ENCODE data around the gene OR6N1. TPM values are rescaled to one million over a fixed set of nuclear protein-coding genes. Genes with fewer than 3 reads are reported as not detected.

OR6N1 gene
- polyA plus RNA-seq, 1 donor (not counting 4 experiments of a cell fraction or from before 2014, with no cell fraction given) = not detected

DNA sequence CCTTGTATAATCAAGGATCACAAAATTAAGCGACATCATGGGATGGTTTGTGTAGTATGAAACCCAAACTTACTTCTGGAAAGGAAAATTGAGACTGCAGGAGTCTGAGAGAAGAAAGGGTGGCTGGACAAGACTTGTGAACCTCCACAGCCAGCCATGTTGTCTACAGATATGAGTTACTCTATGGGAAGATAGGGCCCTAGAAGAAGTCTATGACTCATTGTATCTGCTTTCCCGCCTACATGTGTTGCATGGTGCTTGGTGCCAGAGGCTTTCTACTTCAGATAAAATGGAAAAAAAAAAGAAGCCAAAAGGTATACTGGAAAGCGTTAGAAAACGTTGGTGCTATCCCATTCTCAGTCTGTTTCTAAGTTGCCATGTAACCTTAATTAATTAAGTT is 27.7 kb upstream of the OR6N1 start:
- no peaks in the 10 kb centered on the region for H4K20me1 ChIP-seq (ENCODE audit: control insufficient read depth, extremely low read depth, insufficient read depth, low read length)
- no peaks in the 10 kb centered on the region for H3K79me2 ChIP-seq (ENCODE audit: control insufficient read depth, insufficient read depth, low read length)
- no peak overlapping the region for H2AFZ ChIP-seq (ENCODE audit: control insufficient read depth, low read length)
- TF ChIP-seq EZH2 (IDR thresholded peaks at IDR 0.05; ENCODE audit: low read length) (no peak), CTCF (optimal IDR thresholded peaks at IDR 0.05 in 1 of 3, IDR thresholded peaks at IDR 0.05 in 1 of 3, conservative IDR thresholded peaks at IDR 0.05 in 1 of 3; ENCODE audit: extremely low read depth in 1 of 3, insufficient read depth in 2 of 3, low read length in 3 of 3) (no peak)
- no peaks in the 10 kb centered on the region for H3K36me3 ChIP-seq (ENCODE audit: control insufficient read depth in 2 of 2, extremely low read depth in 1 of 2, insufficient read depth in 2 of 2, low read length in 2 of 2)
- dilution Hi-C loops (cut with MboI; ENCODE audit: extremely low pct_ligation_motif_present, low sequenced_read_pairs) = no loop called here
- no peak overlapping the region for H3K4me2 ChIP-seq (ENCODE audit: control insufficient read depth, extremely low read depth, insufficient read depth, low read depth, low read length)
- DNase-seq (ENCODE audit: low read depth, low spot score) (no peak), FAIRE-seq (no peak)
- H3K27me3 ChIP-seq (ENCODE audit: control insufficient read depth, extremely low read depth, insufficient read depth, low read length) = no peaks in the 10 kb centered on the region
- H3K9me3 ChIP-seq (ENCODE audit: control insufficient read depth, low read depth, low read length) = no peaks in the 10 kb centered on the region
- no peak overlapping the region for H3K9ac ChIP-seq (ENCODE audit: control insufficient read depth, extremely low read depth, insufficient read depth, low read length)
- H3K4me1 ChIP-seq (ENCODE audit: control insufficient read depth, extremely low read depth, insufficient read depth, low read length) = no peaks in the 10 kb centered on the region
- no peak overlapping the region for H3K4me3 ChIP-seq (ENCODE audit: control insufficient read depth in 2 of 3, extremely low read depth in 1 of 3, insufficient read depth in 2 of 3, low read depth in 1 of 3, low read length in 3 of 3)
- no peak overlapping the region for H3K27ac ChIP-seq (ENCODE audit: control insufficient read depth, insufficient read depth, low read length)
- H3K9me1 ChIP-seq (ENCODE audit: control insufficient read depth, extremely low read depth, insufficient read depth, low read length) = no peaks in the 10 kb centered on the region

DNA sequence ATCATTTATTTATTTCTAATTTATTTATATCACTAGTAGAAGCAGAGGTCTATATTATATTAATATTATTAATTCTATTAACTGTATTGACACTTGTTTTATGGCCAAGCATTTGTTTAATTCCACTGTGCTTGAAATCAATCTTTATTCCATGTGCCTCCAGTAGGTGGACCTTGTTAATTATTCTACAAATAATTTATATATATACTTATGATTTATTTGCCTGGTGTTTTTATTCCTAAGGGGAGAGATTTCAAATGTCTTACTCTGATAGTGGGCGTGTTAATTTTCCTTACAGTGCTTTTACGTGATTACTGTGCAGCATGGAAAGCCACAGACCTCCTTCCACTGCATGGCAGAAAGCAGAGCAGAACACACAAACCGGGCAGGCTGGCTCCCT is 26.5 kb upstream of the OR6N1 start:
- dilution Hi-C loops (cut with MboI; ENCODE audit: extremely low pct_ligation_motif_present, low sequenced_read_pairs) = no loop called here

More for the DNA sequence above, 26.5 kb upstream of the OR6N1 start:
- Histone ChIP-seq H3K9me3 (ENCODE audit: control insufficient read depth, low read depth, low read length) (no peaks in the 10 kb centered on the region), H3K4me3 (ENCODE audit: control insufficient read depth in 2 of 3, extremely low read depth in 1 of 3, insufficient read depth in 2 of 3, low read depth in 1 of 3, low read length in 3 of 3) (no peak overlapping the region), H3K27me3 (ENCODE audit: control insufficient read depth, extremely low read depth, insufficient read depth, low read length) (no peaks in the 10 kb centered on the region), H3K9me1 (ENCODE audit: control insufficient read depth, extremely low read depth, insufficient read depth, low read length) (no peaks in the 10 kb centered on the region), H3K27ac (ENCODE audit: control insufficient read depth, insufficient read depth, low read length) (no peak overlapping the region), H2AFZ (ENCODE audit: control insufficient read depth, low read length) (no peak overlapping the region), H3K4me1 (ENCODE audit: control insufficient read depth, extremely low read depth, insufficient read depth, low read length) (no peaks in the 10 kb centered on the region), H4K20me1 (ENCODE audit: control insufficient read depth, extremely low read depth, insufficient read depth, low read length) (no peaks in the 10 kb centered on the region), H3K79me2 (ENCODE audit: control insufficient read depth, insufficient read depth, low read length) (no peaks in the 10 kb centered on the region), H3K4me2 (ENCODE audit: control insufficient read depth, extremely low read depth, insufficient read depth, low read depth, low read length) (no peak overlapping the region), H3K9ac (ENCODE audit: control insufficient read depth, extremely low read depth, insufficient read depth, low read length) (no peak overlapping the region), H3K36me3 (ENCODE audit: control insufficient read depth in 2 of 2, extremely low read depth in 1 of 2, insufficient read depth in 2 of 2, low read length in 2 of 2) (no peaks in the 10 kb centered on the region)
- no peak for TF ChIP-seq CTCF (optimal IDR thresholded peaks at IDR 0.05 in 1 of 3, IDR thresholded peaks at IDR 0.05 in 1 of 3, conservative IDR thresholded peaks at IDR 0.05 in 1 of 3; ENCODE audit: extremely low read depth in 1 of 3, insufficient read depth in 2 of 3, low read length in 3 of 3)
- TF ChIP-seq EZH2 (IDR thresholded peaks at IDR 0.05; ENCODE audit: low read length) = no peak
- DNase-seq (ENCODE audit: low read depth, low spot score) (no peak), FAIRE-seq (no peak)
